ENCODE measurements around the gene NUP98.
"Not testable (repeated sequence)": the region's sequence is repeated elsewhere in the genome, so short reads cannot be mapped to it uniquely, and the experiment has no call there.

NUP98 gene

GRCh38 chr11:3825473-3826154, 28.3 kb upstream of the NUP98 start:
- no peak for DNase-seq

- DNase-seq = peak; percentile 59
Measured at GRCh38 chr11:3824714-3825472, 27.5 kb upstream of the NUP98 start.

- DNase-seq = no peak
Measured at GRCh38 chr11:3823762-3824506, 26.6 kb upstream of the NUP98 start.

GRCh38 chr11:3823303-3823702, 25.9 kb upstream of the NUP98 start:
- peak; percentile 65 for DNase-seq

GRCh38 chr11:3822312-3822711, 25.0 kb upstream of the NUP98 start:
- no peak for DNase-seq

GRCh38 chr11:3820971-3821370, 23.6 kb upstream of the NUP98 start:
- no peak for DNase-seq

- DNase-seq = no peak
Measured at GRCh38 chr11:3817181-3817800, 19.9 kb upstream of the NUP98 start.

GRCh38 chr11:3816673-3817072, 19.3 kb upstream of the NUP98 start:
- no peak for DNase-seq

GRCh38 chr11:3815845-3816244, 18.5 kb upstream of the NUP98 start:
- DNase-seq = no peak

- DNase-seq = not testable (repeated sequence)
Measured at GRCh38 chr11:3814832-3815231, 17.5 kb upstream of the NUP98 start.

GRCh38 chr11:3810951-3811350, 13.6 kb upstream of the NUP98 start:
- no peak for DNase-seq

GRCh38 chr11:3810446-3810845, 13.1 kb upstream of the NUP98 start:
- DNase-seq = no peak

- no peak for DNase-seq
Measured at GRCh38 chr11:3809624-3809928, 12.2 kb upstream of the NUP98 start.

- DNase-seq = peak; percentile 21
Measured at GRCh38 chr11:3808861-3809623, 11.7 kb upstream of the NUP98 start.

- DNase-seq = peak; percentile 42
Measured at GRCh38 chr11:3807909-3808860, 10.8 kb upstream of the NUP98 start, which contains the start of gene PGAP2. Gene PGAP2, plus strand, starts transcription at chr11:3808560. Its CDS starts 2,700 bp downstream, at chr11:3811260.

- peak; percentile 42 for DNase-seq
Measured at GRCh38 chr11:3803726-3804495, 6.6 kb upstream of the NUP98 start.

- DNase-seq = peak; percentile 35
Measured at GRCh38 chr11:3802011-3802790, 4.8 kb upstream of the NUP98 start.

- no peak for DNase-seq
Measured at GRCh38 chr11:3799873-3800272, 2.5 kb upstream of the NUP98 start.

- no peak for DNase-seq
Measured at GRCh38 chr11:3799143-3799542, 1.8 kb upstream of the NUP98 start.

All from fibroblast of skin of scalp (primary cell).